Vagina (tissue), 2 donors: Measurements from ENCODE around the gene CTSK. TPM values are rescaled to one million over a fixed set of nuclear protein-coding genes. Genes with fewer than 3 reads are reported as not detected.

Source experiments
- DNase-seq, 2 donors: peaks; one replicate each; pipeline ENCODE4 v3.0.0-alpha.2; 2017; ENCODE audit errors: extremely low spot score in 2 of 2
- H3K27ac ChIP-seq: fragments of 200-600 bp; sonication (generic); one replicate; pipeline ENCODE4 v1.5.1; 2019
- H3K27me3 ChIP-seq: fragments of 200-600 bp; sonication (generic); one replicate; pipeline ENCODE4 v1.5.1; 2019
- H3K36me3 ChIP-seq, 2 donors: fragments of 200-600 bp; sonication (generic); one replicate each; pipeline ENCODE4 v1.5.1; 2017 to 2019
- H3K4me1 ChIP-seq: fragments of 200-600 bp; sonication (generic); one replicate; pipeline ENCODE4 v1.5.1; 2019
- H3K4me3 ChIP-seq, 2 donors: fragments of 200-600 bp; sonication (generic); 1 replicate in 1 of 2; 2 replicates in 1 of 2; pipeline ENCODE4 v1.5.1; 2016 to 2019
- H3K9me3 ChIP-seq: fragments of 200-600 bp; sonication (generic); one replicate; pipeline ENCODE4 v1.5.1; 2019
- CTCF ChIP-seq, 3 experiments: fragments of 450-650 bp in 2 of 3; fragments of 200-600 bp in 1 of 3; sonication (generic) in 1 of 3; IDR thresholded peaks; one replicate each; pipeline ENCODE4 v1.5.1; 2017 to 2019; ENCODE audit warnings: antibody characterized with exemption in 3 of 3, mild to moderate bottlenecking in 2 of 3, moderate library complexity in 2 of 3
- POLR2A ChIP-seq, 2 donors: fragments of 450-650 bp; IDR thresholded peaks; one replicate each; pipeline ENCODE4 v1.6.1; 2017; ENCODE audit warnings: antibody characterized with exemption in 2 of 2, mild to moderate bottlenecking in 2 of 2, moderate library complexity in 2 of 2
- POLR2AphosphoS5 ChIP-seq, 2 donors: sonication (generic); formaldehyde crosslinking; IDR thresholded peaks; one replicate each; pipeline ENCODE4 v1.9.0; 2017; ENCODE audit warnings: antibody characterized with exemption in 2 of 2, mild to moderate bottlenecking in 2 of 2, low read depth in 1 of 2; ENCODE audit not compliant: insufficient read depth in 1 of 2
- intact Hi-C: fragments of 100-400 bp; cut with DNase I; formaldehyde crosslinking; loops from one replicate; pipeline ENCODE4 v1.15.1; 2023
- total RNA-seq: library from RNA; depleted of rRNA; stranded (reverse); fragments of >200 nt; gene quantifications from one replicate; pipeline ENCODE4 v1.2.3, GENCODE V29; 2016

Gene CTSK
- total RNA-seq, 1 donor from 2014 or later: 67.3 TPM

- H3K36me3 ChIP-seq: no peaks in the 10 kb centered on the region
- H3K4me3 ChIP-seq: no peak overlapping the region
- no peak for DNase-seq
- intact Hi-C loops: no loop called here
- H3K27ac ChIP-seq: no peak overlapping the region
- no peaks in the 10 kb centered on the region for H3K9me3 ChIP-seq
- H3K27me3 ChIP-seq: no peaks in the 10 kb centered on the region
- no peak for TF ChIP-seq POLR2A (IDR thresholded peaks at IDR 0.05)
- no peak for TF ChIP-seq POLR2AphosphoS5 (IDR thresholded peaks at IDR 0.05; ENCODE audit: insufficient read depth in 1 of 2, low read depth in 1 of 2)
- no peaks in the 10 kb centered on the region for H3K4me1 ChIP-seq
Observed at GRCh38 chr1:150791585-150791984, 16.5 kb downstream of the CTSK start.

- Histone ChIP-seq H3K4me3 (no peak overlapping the region), H3K27me3 (no peaks in the 10 kb centered on the region), H3K9me3 (no peaks in the 10 kb centered on the region), H3K4me1 (no peaks in the 10 kb centered on the region), H3K27ac (no peak overlapping the region), H3K36me3 (no peaks in the 10 kb centered on the region)
- intact Hi-C loops: no loop called here
- DNase-seq: no peak
- TF ChIP-seq POLR2AphosphoS5 (IDR thresholded peaks at IDR 0.05; ENCODE audit: insufficient read depth in 1 of 2, low read depth in 1 of 2): no peak
- no peak for TF ChIP-seq POLR2A (IDR thresholded peaks at IDR 0.05)
- TF ChIP-seq CTCF (IDR thresholded peaks at IDR 0.05): no peak
Observed at GRCh38 chr1:150789396-150789795, 18.7 kb downstream of the CTSK start.

- no peaks in the 10 kb centered on the region for H3K36me3 ChIP-seq
- no peaks in the 10 kb centered on the region for H3K27me3 ChIP-seq
- H3K4me3 ChIP-seq: no peak overlapping the region
- no peak for TF ChIP-seq POLR2A (IDR thresholded peaks at IDR 0.05)
- no peak for TF ChIP-seq CTCF (IDR thresholded peaks at IDR 0.05)
- no peaks in the 10 kb centered on the region for H3K4me1 ChIP-seq
- no peak for DNase-seq
- H3K9me3 ChIP-seq: no peaks in the 10 kb centered on the region
- intact Hi-C loops: no loop called here
- no peak overlapping the region for H3K27ac ChIP-seq
Observed at GRCh38 chr1:150788946-150789345, 19.1 kb downstream of the CTSK start.

GRCh38 chr1:150787455-150787854, 20.6 kb downstream of the CTSK start:
- no peaks in the 10 kb centered on the region for H3K27me3 ChIP-seq
- H3K36me3 ChIP-seq: no peaks in the 10 kb centered on the region
- no peak overlapping the region for H3K27ac ChIP-seq
- H3K9me3 ChIP-seq: no peaks in the 10 kb centered on the region
- no peak for DNase-seq
- intact Hi-C loops: no loop called here
- no peak for TF ChIP-seq POLR2A (IDR thresholded peaks at IDR 0.05)
- no peak for TF ChIP-seq CTCF (IDR thresholded peaks at IDR 0.05)
- TF ChIP-seq POLR2AphosphoS5 (IDR thresholded peaks at IDR 0.05; ENCODE audit: insufficient read depth in 1 of 2, low read depth in 1 of 2): no peak
- H3K4me3 ChIP-seq: no peak overlapping the region
- no peaks in the 10 kb centered on the region for H3K4me1 ChIP-seq

GRCh38 chr1:150780510-150780909, 27.6 kb downstream of the CTSK start:
- intact Hi-C loops: no loop called here
- TF ChIP-seq CTCF (IDR thresholded peaks at IDR 0.05) (no peak), POLR2AphosphoS5 (IDR thresholded peaks at IDR 0.05; ENCODE audit: insufficient read depth in 1 of 2, low read depth in 1 of 2) (no peak), POLR2A (IDR thresholded peaks at IDR 0.05) (no peak)
- no peaks in the 10 kb centered on the region for H3K27me3 ChIP-seq
- H3K9me3 ChIP-seq: no peaks in the 10 kb centered on the region
- no peak overlapping the region for H3K4me3 ChIP-seq
- DNase-seq: no peak
- no peaks in the 10 kb centered on the region for H3K36me3 ChIP-seq
- no peaks in the 10 kb centered on the region for H3K4me1 ChIP-seq
- H3K27ac ChIP-seq: no peak overlapping the region

- TF ChIP-seq POLR2A (IDR thresholded peaks at IDR 0.05) (no peak), CTCF (IDR thresholded peaks at IDR 0.05) (no peak), POLR2AphosphoS5 (IDR thresholded peaks at IDR 0.05; ENCODE audit: insufficient read depth in 1 of 2, low read depth in 1 of 2) (no peak)
- Histone ChIP-seq H3K27me3 (no peaks in the 10 kb centered on the region), H3K27ac (no peak overlapping the region), H3K9me3 (no peaks in the 10 kb centered on the region), H3K4me3 (no peak overlapping the region), H3K36me3 (no peaks in the 10 kb centered on the region), H3K4me1 (no peaks in the 10 kb centered on the region)
- DNase-seq: no peak
- intact Hi-C loops: no loop called here
Observed at GRCh38 chr1:150778409-150778808, 29.7 kb downstream of the CTSK start.
